Measurements from ENCODE around the gene BMP8A.

- TF ChIP-seq CTCF (IDR thresholded peaks at IDR 0.05; ENCODE audit: poor library complexity) (no peak), EZH2 (IDR thresholded peaks at IDR 0.05; ENCODE audit: borderline replicate concordance) (no peak), EZH2phosphoT487 (IDR thresholded peaks at IDR 0.05; ENCODE audit: low read depth, severe bottlenecking, unreplicated experiment) (no peak)
These were observed 9.5 kb downstream of the BMP8A start for GRCh38 chr1:39500862-39501389.
